Muscle of leg (tissue), 11 donors: Measurements from ENCODE around the gene SLC12A8. TPM values are rescaled to one million over a fixed set of nuclear protein-coding genes. Genes with fewer than 3 reads are reported as not detected.
"Not testable (repeated sequence)": the region's sequence is repeated elsewhere in the genome, so short reads cannot be mapped to it uniquely, and the experiment has no call there.

Experiments used
- DNase-seq: peaks from one replicate; pipeline ENCODE4 v3.0.0; 2013
- H3K27ac ChIP-seq: one replicate; pipeline ENCODE4 v1.5.1; 2013; ENCODE audit warnings: mild to moderate bottlenecking, low read length, control low read depth
- H3K27me3 ChIP-seq: one replicate; pipeline ENCODE4 v1.6.1; 2013; ENCODE audit warnings: low read length; ENCODE audit not compliant: control insufficient read depth, insufficient read depth
- H3K36me3 ChIP-seq: one replicate; pipeline ENCODE4 v1.6.1; 2013; ENCODE audit warnings: low read length; ENCODE audit not compliant: control insufficient read depth, insufficient read depth
- H3K4me1 ChIP-seq: one replicate; pipeline ENCODE4 v1.6.1; 2013; ENCODE audit warnings: low read length; ENCODE audit not compliant: control insufficient read depth, insufficient read depth
- H3K4me3 ChIP-seq: one replicate; pipeline ENCODE4 v1.5.1; 2013; ENCODE audit warnings: low read length, control low read depth
- H3K9me3 ChIP-seq: replicated peaks from 2 replicates; pipeline ENCODE4 v1.6.1; 2013; ENCODE audit warnings: low read depth, low read length; ENCODE audit not compliant: control insufficient read depth
- WGBS: methylation state at CpG from one replicate; pipeline ENCODE4 v1.1.5; 2013; ENCODE audit warnings: missing lambda C conversion rate; ENCODE audit not compliant: insufficient coverage; 5-methylcytosine and 5-hydroxymethylcytosine counted together
- polyA plus RNA-seq, 8 donors: library from polyadenylated mRNA; unstranded; fragments of 120-200 nt; gene quantifications; one replicate each; pipeline versions ENCODE4 v1.2.1 to v1.2.3, GENCODE V29; 2013; ENCODE audit warnings: inconsistent platforms in 1 of 8, low replicate concordance in 1 of 8; ENCODE audit not compliant: insufficient read length in 8 of 8, insufficient read depth in 1 of 8
- total RNA-seq: library from RNA; stranded (reverse); fragments of 120-200 nt; gene quantifications from one replicate; pipeline ENCODE4 v1.2.4, GENCODE V29; 2013

Gene SLC12A8
- total and polyA plus RNA-seq, 9 donors: 0.31 to 2.2 (median 0.68) TPM

GRCh38 chr3:125083776-125084175, 128.8 kb downstream of the SLC12A8 start:
- H3K27ac ChIP-seq: no peak overlapping the region
- no peaks in the 10 kb centered on the region for H3K4me1 ChIP-seq
- no peak overlapping the region for H3K4me3 ChIP-seq
- no peaks in the 10 kb centered on the region for H3K27me3 ChIP-seq
- DNase-seq: no peak
- H3K36me3 ChIP-seq: no peaks in the 10 kb centered on the region
- H3K9me3 ChIP-seq: no peaks in the 10 kb centered on the region
- 84% methylated on average over 9 of the region's 10 CpGs for WGBS

GRCh38 chr3:125082339-125082738, 130.2 kb downstream of the SLC12A8 start:
- not testable (repeated sequence) for H3K9me3 ChIP-seq, H3K36me3 ChIP-seq, H3K4me3 ChIP-seq, H3K4me1 ChIP-seq, DNase-seq, H3K27me3 ChIP-seq, H3K27ac ChIP-seq
- 60% methylated on average over 1 of the region's 4 CpGs for WGBS

- 92% methylated on average over 1 of the region's 1 CpG for WGBS
- H3K36me3 ChIP-seq: no peaks in the 10 kb centered on the region
Observed at GRCh38 chr3:125080077-125080476, 132.5 kb downstream of the SLC12A8 start.

GRCh38 chr3:125079675-125080045, 132.9 kb downstream of the SLC12A8 start:
- Histone ChIP-seq H3K27me3 (no peaks in the 10 kb centered on the region), H3K4me3 (no peak overlapping the region), H3K9me3 (no peaks in the 10 kb centered on the region), H3K4me1 (no peaks in the 10 kb centered on the region), H3K27ac (no peak overlapping the region), H3K36me3 (no peaks in the 10 kb centered on the region)
- 80% methylated on average over 1 of the region's 1 CpG for WGBS
- no peak for DNase-seq

More at GRCh38 chr3:125080077-125080476, 132.5 kb downstream of the SLC12A8 start:
- Histone ChIP-seq H3K27me3 (no peaks in the 10 kb centered on the region), H3K27ac (no peak overlapping the region), H3K4me3 (no peak overlapping the region), H3K4me1 (no peaks in the 10 kb centered on the region), H3K9me3 (no peaks in the 10 kb centered on the region)
- no peak for DNase-seq

GRCh38 chr3:125078951-125079674, 133.4 kb downstream of the SLC12A8 start:
- no peaks in the 10 kb centered on the region for H3K36me3 ChIP-seq
- WGBS: 53% methylated on average over 2 of the region's 6 CpGs
- no peaks in the 10 kb centered on the region for H3K4me1 ChIP-seq
- no peaks in the 10 kb centered on the region for H3K9me3 ChIP-seq
- no peak for DNase-seq
- no peak overlapping the region for H3K4me3 ChIP-seq
- no peak overlapping the region for H3K27ac ChIP-seq
- no peaks in the 10 kb centered on the region for H3K27me3 ChIP-seq

GRCh38 chr3:125077864-125078263, 134.7 kb downstream of the SLC12A8 start:
- H3K4me1 ChIP-seq: peaks cover 7% of the 10 kb centered on the region
- no peak overlapping the region for H3K4me3 ChIP-seq
- no peak overlapping the region for H3K27ac ChIP-seq
- H3K9me3 ChIP-seq: no peaks in the 10 kb centered on the region
- no peaks in the 10 kb centered on the region for H3K36me3 ChIP-seq
- no peak for DNase-seq
- 89% methylated on average over 2 of the region's 3 CpGs for WGBS
- H3K27me3 ChIP-seq: no peaks in the 10 kb centered on the region

GRCh38 chr3:125076464-125076863, 136.1 kb downstream of the SLC12A8 start:
- Histone ChIP-seq H3K27me3 (no peaks in the 10 kb centered on the region), H3K9me3 (no peaks in the 10 kb centered on the region), H3K27ac (no peak overlapping the region), H3K4me3 (no peak overlapping the region), H3K4me1 (peaks cover 11% of the 10 kb centered on the region), H3K36me3 (no peaks in the 10 kb centered on the region)
- no CpG with 5 or more reads among the region's 1 CpG for WGBS
- no peak for DNase-seq

GRCh38 chr3:125075738-125076137, 136.8 kb downstream of the SLC12A8 start:
- WGBS: 17% methylated on average over 1 of the region's 3 CpGs
- H3K9me3 ChIP-seq: no peaks in the 10 kb centered on the region

GRCh38 chr3:125073390-125073905, 139.1 kb downstream of the SLC12A8 start:
- Histone ChIP-seq H3K4me3 (no peak overlapping the region), H3K27ac (no peak overlapping the region), H3K9me3 (no peaks in the 10 kb centered on the region), H3K27me3 (no peaks in the 10 kb centered on the region), H3K36me3 (no peaks in the 10 kb centered on the region), H3K4me1 (peaks cover 11% of the 10 kb centered on the region)
- 60% methylated on average over 1 of the region's 7 CpGs for whole genome bisulfite sequencing
- DNase-seq: no peak

More at GRCh38 chr3:125075738-125076137, 136.8 kb downstream of the SLC12A8 start:
- no peak for DNase-seq
- no peaks in the 10 kb centered on the region for H3K36me3 ChIP-seq
- H3K27ac ChIP-seq: no peak overlapping the region
- no peak overlapping the region for H3K4me3 ChIP-seq
- no peaks in the 10 kb centered on the region for H3K27me3 ChIP-seq
- peaks cover 11% of the 10 kb centered on the region for H3K4me1 ChIP-seq

- H3K27ac ChIP-seq: no peak overlapping the region
- DNase-seq: no peak
- H3K27me3 ChIP-seq: no peaks in the 10 kb centered on the region
- WGBS: no CpG with 5 or more reads among the region's 4 CpGs
- no peaks in the 10 kb centered on the region for H3K36me3 ChIP-seq
- H3K9me3 ChIP-seq: no peaks in the 10 kb centered on the region
- H3K4me3 ChIP-seq: no peak overlapping the region
- H3K4me1 ChIP-seq: peaks cover 11% of the 10 kb centered on the region
Observed at GRCh38 chr3:125072749-125073389, 139.7 kb downstream of the SLC12A8 start.
